Tracheal epithelial cell (primary cell): ENCODE data around the gene ZNF695. TPM values are rescaled to one million over a fixed set of nuclear protein-coding genes. Genes with fewer than 3 reads are reported as not detected.

ENCODE experiments used
- total RNA-seq: library from RNA; depleted of rRNA; stranded (reverse); fragments of >200 nt; gene quantifications from 2 replicates; pipeline ENCODE4 v1.2.1, GENCODE V29; 2014

The ZNF695 gene
- total RNA-seq = 2.2 TPM in 1 of 2 replicates, not detected in the other

GRCh38 chr1:247007511-247008405, at the start of gene ZNF695:
ZNF695 (minus strand) TSS chr1:247008057; CDS start chr1:247007908, 149 bp downstream.

Other genes starting within 250 kb of the ZNF695 start
- gene AHCTF1, start 76.1 kb downstream of the ZNF695 start, total RNA-seq = 26.0 and 31.8 TPM in 2 replicates
- gene ZNF670, start 70.8 kb upstream of the ZNF695 start, total RNA-seq = 2.7 and 3.4 TPM in 2 replicates
- gene ZNF669, start 96.3 kb upstream of the ZNF695 start, total RNA-seq = 9.4 and 15.9 TPM in 2 replicates
- 33.5 and 40.2 TPM in 2 replicates for gene ZNF124, start 164.0 kb upstream of the ZNF695 start, total RNA-seq
- not detected in 2 replicates for gene VN1R5, start 248.0 kb upstream of the ZNF695 start, total RNA-seq